Urinary bladder (tissue), 4 donors: Measurements from ENCODE around the gene SLC8A3. TPM values are rescaled to one million over a fixed set of nuclear protein-coding genes. Genes with fewer than 3 reads are reported as not detected.

Experiments
- DNase-seq: peaks from one replicate; pipeline ENCODE4 v3.0.0-alpha.2; 2015; ENCODE audit errors: extremely low spot score
- H3K27ac ChIP-seq: one replicate; pipeline ENCODE4 v1.5.1; 2013; ENCODE audit warnings: low read depth, mild to moderate bottlenecking, moderate library complexity
- H3K36me3 ChIP-seq: one replicate; pipeline ENCODE4 v1.6.1; 2013; ENCODE audit warnings: mild to moderate bottlenecking, moderate library complexity; ENCODE audit not compliant: insufficient read depth
- H3K4me1 ChIP-seq: one replicate; pipeline ENCODE4 v1.6.1; 2013; ENCODE audit warnings: mild to moderate bottlenecking, moderate library complexity; ENCODE audit not compliant: insufficient read depth
- H3K4me3 ChIP-seq: one replicate; pipeline ENCODE4 v1.5.1; 2013; ENCODE audit warnings: low read depth, low read length
- WGBS: extraction: QIAGEN DNeasy Blood & Tissue Kit; methylation state at CpG from one replicate; pipeline ENCODE4 v1.1.7; 2013; 5-methylcytosine and 5-hydroxymethylcytosine counted together
- polyA plus RNA-seq: library from polyadenylated mRNA; stranded (reverse); fragments of 200-250 nt; gene quantifications from one replicate; pipeline ENCODE4 v1.2.3, GENCODE V29; 2013
- total RNA-seq: library from RNA; depleted of rRNA; stranded (reverse); fragments of >200 nt; gene quantifications from one replicate; pipeline ENCODE4 v1.2.3, GENCODE V29; 2014
- donor health status: healthy with polysubstance abuse.
- donor health status: healthy.

SLC8A3 gene
- total and polyA plus RNA-seq, 2 donors = 0.56 to 3.0 TPM

DNA sequence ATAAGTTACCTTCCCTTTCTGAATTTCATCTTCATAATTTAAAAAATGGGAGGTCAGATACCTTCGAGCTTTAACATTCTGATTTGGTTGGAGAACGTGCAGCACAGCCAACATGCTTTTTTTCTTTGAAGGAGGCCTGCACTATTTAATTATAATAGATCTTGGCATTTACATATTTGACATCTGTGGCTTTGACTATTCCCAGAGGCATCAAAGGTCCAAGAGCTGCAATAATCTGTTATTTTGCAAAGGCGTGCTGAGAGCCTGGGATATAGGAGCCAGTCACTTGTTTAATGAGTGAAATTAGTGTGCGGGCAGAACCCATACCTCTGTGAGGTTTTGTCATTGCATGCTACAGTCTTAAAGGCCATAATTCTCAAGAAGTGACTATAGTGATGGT, 26.4 kb downstream of the SLC8A3 start:
- Histone ChIP-seq H3K27ac (no peak overlapping the region), H3K36me3 (no peaks in the 10 kb centered on the region), H3K4me3 (no peak overlapping the region), H3K4me1 (no peaks in the 10 kb centered on the region)
- DNase-seq = no peak
- WGBS = 70% methylated on average over 4 of the region's 4 CpGs

DNA sequence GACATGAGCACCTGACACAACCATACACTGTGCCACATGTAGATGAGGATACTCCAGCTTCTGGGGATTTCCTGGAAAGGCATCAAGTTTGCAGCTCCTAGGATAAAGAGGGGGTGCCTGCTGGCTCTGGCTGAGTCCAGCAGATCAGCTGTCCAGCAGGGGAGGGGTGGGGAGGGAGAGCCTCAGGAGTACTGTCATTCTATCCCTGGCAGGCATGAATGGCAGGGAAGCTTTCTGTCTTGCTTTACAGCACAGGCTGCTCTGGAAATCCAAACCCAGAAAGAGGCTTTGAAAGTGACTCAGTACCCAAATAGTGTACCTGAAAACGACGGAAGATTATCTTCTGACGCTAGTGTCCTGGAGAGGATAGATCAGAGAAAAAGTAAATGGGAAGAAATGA, 32.2 kb downstream of the SLC8A3 start:
- no peaks in the 10 kb centered on the region for H3K36me3 ChIP-seq
- no peaks in the 10 kb centered on the region for H3K4me1 ChIP-seq
- no peak for DNase-seq
- WGBS = 81% methylated on average over 3 of the region's 3 CpGs
- no peak overlapping the region for H3K27ac ChIP-seq
- H3K4me3 ChIP-seq = no peak overlapping the region

DNA sequence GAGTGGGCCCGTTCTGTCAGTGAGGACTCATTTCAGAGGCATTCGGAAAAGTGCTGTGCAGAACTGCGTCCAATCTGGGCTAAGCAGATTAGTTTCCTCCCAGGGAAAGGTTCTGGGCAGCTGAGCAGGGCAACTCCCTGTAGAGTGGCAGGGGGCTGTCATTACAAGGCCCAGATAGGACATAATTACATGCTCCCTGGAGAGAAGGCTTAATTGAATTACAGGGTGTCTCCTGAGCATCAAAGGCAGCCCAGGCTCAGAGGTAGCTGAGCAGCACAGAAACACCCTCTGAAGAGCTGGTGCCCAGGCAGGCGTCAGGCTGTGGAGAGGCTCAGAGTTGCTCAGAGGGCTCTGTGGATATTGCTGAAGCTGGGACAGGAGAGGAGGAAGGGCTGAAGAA, 36.0 kb downstream of the SLC8A3 start:
- H3K4me3 ChIP-seq = no peak overlapping the region
- H3K27ac ChIP-seq = no peak overlapping the region
- H3K36me3 ChIP-seq = no peaks in the 10 kb centered on the region
- 50% methylated on average over 4 of the region's 4 CpGs for WGBS
- DNase-seq = no peak
- H3K4me1 ChIP-seq = no peaks in the 10 kb centered on the region

DNA sequence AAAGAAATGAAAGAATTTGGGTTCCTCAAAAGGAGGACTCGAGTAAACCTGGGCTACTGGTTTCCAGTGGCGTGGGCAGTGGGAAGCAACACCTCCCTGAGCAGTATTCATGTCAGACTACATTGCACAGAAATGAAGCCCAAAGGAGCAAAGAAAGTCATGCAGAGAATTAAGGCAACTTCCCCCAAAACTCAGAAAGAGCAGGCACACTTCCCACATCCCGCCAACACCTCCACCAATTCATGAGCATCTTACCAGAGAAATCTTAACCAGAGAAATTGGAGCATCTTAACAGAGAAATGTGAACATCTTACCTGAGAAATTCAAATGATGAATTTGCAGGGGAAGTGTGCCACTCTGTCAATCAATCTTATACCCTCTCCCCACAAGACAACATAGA, 36.7 kb downstream of the SLC8A3 start:
- no peaks in the 10 kb centered on the region for H3K36me3 ChIP-seq
- DNase-seq = no peak
- no peak overlapping the region for H3K27ac ChIP-seq
- H3K4me3 ChIP-seq = no peak overlapping the region
- WGBS = 95% methylated on average over 3 of the region's 3 CpGs
- no peaks in the 10 kb centered on the region for H3K4me1 ChIP-seq

DNA sequence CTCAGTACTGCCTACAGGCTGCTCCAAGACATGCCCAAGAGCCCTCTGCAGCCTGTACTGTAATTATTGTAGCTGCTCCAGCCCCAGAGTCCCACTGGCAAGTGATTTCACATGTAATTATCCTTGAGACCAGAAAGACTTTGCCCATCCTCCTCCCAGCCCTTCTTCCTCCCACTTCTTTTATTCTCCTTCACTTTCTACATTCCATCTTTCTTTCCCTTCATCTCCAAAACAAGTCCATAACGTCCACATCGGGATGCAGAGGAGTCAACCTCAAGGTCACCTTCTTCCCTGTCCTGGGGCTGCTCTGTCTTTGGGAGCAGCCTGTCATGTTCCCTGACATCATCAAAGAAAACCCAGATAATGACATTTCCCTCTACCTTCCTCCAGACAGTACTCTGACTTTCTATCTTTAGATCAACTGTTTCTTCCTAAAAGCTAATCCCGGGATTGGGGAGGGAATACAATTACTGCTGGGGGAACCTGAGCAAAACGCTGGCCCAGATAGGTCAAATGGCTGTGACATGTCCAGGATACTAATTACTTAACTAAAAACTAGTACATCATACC, 39.1 kb downstream of the SLC8A3 start:
- 46% methylated on average over 4 of the region's 4 CpGs for WGBS
- H3K27ac ChIP-seq = no peak overlapping the region

DNA sequence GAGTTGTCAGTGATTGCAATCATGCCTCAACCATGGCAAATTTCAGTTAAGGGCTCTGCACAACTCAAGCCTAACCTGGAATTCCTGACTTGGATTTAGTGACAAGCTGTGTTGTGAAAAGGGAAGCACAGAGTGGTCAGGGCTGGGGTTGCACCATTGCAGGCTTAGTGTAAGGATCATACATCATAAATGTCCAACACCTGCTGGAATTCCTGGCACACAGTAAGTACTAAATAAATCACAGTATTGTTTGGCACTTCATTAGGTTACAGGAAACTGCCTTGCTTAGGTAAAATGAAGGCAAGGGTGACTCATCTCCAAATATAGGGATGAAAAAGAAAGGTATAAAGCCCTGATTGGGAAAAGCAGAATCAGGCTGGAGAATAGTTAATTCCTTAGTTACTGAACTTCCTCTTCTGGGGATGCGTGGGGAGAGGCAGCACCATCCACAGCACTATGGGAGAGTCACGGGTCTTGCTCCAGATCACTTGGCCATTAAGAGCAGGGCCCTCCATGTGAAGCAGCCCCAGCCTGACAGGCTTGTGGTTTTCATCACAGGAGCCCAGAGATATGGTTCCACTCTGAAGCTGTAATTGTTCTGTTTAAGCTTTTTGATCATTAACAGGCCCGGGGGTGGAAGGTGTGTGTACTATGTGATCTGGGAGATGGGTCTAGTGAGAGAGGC, 39.7 kb downstream of the SLC8A3 start:
- Histone ChIP-seq H3K27ac (no peak overlapping the region), H3K36me3 (no peaks in the 10 kb centered on the region), H3K4me3 (no peak overlapping the region), H3K4me1 (no peaks in the 10 kb centered on the region)
- WGBS = 43% methylated on average over 3 of the region's 3 CpGs
- DNase-seq = no peak

More for the DNA sequence above, 39.1 kb downstream of the SLC8A3 start:
- no peaks in the 10 kb centered on the region for H3K4me1 ChIP-seq
- no peak overlapping the region for H3K4me3 ChIP-seq
- H3K36me3 ChIP-seq = no peaks in the 10 kb centered on the region
- DNase-seq = no peak

DNA sequence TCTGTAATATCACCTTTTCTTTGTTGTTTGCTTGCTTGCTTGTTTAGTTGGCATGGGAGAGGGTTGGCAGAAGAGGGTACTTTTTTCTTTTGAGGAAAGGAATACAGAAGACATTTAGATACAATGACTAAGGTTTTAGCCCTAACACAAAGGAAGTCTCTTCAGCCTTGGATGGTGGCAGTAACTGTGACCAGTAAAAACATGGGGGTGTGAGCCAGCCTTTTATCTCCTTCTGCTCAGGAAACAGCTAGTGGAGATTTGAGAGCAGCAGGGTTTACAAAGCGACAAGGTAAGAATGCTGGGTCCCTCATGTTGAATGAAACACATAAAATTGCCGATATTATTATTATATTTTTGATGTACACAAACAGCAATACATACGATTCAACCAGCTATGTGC, 40.4 kb downstream of the SLC8A3 start:
- no peak overlapping the region for H3K4me3 ChIP-seq
- H3K27ac ChIP-seq = no peak overlapping the region
- no peak for DNase-seq
- H3K36me3 ChIP-seq = no peaks in the 10 kb centered on the region
- H3K4me1 ChIP-seq = no peaks in the 10 kb centered on the region
- 76% methylated on average over 3 of the region's 3 CpGs for WGBS

DNA sequence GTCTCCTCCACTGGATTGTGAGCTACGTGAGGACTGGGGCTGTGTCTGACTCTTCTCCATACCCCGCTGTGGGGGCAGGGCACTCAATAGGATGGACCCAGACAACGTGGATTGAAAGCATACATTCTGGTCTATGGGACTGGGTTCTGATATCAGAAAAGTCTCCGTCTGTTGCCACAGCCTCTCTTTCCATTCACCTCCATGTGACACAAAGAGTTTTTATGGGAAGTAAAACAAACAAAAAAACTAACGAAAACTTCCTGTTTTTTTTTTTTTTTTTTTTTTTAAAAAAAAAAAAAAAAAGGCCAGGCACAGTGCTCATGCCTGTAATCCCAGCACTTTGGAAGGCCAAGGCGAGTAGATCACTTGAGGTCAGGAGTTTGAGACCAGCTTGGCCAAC, 44.7 kb downstream of the SLC8A3 start:
- 75% methylated on average over 6 of the region's 6 CpGs for WGBS

DNA sequence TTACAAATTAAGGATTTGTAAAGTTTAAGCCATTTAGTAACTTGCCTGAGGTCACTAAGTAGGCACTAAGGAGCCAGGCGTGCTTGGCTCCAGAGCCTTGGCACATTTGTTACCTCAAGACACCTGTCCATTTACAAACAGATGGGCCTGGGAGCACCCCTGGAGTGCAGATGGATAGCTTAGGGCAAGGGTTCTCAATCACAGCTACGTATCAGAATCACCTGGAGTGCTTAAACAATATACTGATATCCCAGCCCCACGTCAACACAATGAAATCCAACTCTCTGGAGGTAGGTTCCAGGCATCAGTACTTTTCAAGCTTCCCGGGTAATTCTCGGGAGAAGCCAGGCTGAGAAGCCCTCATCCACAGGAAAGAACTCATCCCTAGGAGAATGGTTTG, 45.4 kb downstream of the SLC8A3 start:
- H3K4me3 ChIP-seq = no peak overlapping the region
- no peaks in the 10 kb centered on the region for H3K4me1 ChIP-seq
- WGBS = 92% methylated on average over 5 of the region's 5 CpGs
- no peaks in the 10 kb centered on the region for H3K36me3 ChIP-seq
- no peak for DNase-seq
- H3K27ac ChIP-seq = no peak overlapping the region

More for the DNA sequence above, 44.7 kb downstream of the SLC8A3 start:
- no peaks in the 10 kb centered on the region for H3K36me3 ChIP-seq
- H3K4me3 ChIP-seq = no peak overlapping the region
- no peak for DNase-seq
- H3K27ac ChIP-seq = no peak overlapping the region
- no peaks in the 10 kb centered on the region for H3K4me1 ChIP-seq

DNA sequence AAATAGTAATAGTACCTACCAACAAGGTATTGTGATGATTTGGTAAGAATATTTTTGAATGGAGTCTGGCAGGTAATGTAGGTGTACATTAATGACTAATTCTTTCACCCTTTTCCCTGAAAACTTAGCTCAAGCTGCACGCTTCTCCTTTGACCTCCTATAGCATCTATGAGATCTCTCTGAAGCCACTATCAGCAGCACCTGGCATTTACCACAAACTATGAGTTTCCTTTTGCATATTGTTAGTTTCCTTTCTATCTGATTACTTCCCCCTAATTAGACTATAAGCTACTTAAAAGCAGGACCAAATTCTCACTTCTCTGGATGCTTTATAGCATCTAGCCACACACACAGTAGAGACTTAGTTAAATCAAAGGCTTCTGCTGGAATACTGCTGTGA, 48.1 kb downstream of the SLC8A3 start:
- DNase-seq = no peak
- Histone ChIP-seq H3K4me1 (no peaks in the 10 kb centered on the region), H3K27ac (no peak overlapping the region), H3K4me3 (no peak overlapping the region), H3K36me3 (no peaks in the 10 kb centered on the region)
- WGBS = 74% methylated on average over 1 of the region's 1 CpG

DNA sequence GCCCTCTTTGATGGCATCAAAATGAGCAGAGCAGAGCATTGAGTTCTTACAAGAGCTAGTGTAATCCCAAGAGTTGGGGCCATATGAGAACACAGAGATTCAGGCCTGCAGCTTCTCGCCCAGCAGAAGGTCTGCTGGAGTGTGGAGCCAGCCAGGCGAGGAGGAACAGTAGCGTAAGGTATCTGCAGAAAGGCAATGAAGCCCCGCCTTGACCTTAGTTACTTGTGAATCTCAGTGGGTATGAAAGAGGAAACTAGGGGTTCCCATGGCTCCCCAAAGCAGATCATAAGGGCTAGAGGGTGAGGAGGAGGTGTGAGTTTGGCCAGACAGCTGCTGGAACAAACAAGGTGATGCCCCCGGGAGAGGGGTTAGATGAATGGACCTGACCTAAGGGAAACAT, 49.4 kb downstream of the SLC8A3 start:
- no peak overlapping the region for H3K27ac ChIP-seq
- H3K4me1 ChIP-seq = no peaks in the 10 kb centered on the region
- no peak for DNase-seq
- no peak overlapping the region for H3K4me3 ChIP-seq
- 91% methylated on average over 5 of the region's 5 CpGs for WGBS
- H3K36me3 ChIP-seq = no peaks in the 10 kb centered on the region

DNA sequence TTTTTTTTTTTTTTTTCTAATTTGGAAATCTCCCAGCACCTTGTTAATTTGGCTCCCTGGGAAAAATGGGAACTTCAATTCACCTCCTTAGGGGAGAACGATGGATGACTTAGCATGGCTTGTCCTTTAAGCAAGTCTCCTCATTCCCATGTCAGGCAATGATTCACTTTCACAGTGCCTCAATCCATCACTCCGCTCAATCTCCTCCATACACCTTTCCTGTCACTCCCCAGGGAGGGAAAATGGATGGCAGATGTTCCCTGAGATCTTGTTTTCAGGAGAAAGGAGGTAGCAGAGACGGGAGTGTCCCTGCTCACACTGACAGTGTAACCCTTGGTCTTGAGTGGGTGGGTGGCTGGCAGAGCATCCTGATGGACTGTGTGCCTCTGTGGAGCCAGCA, 51.0 kb downstream of the SLC8A3 start:
- no peak overlapping the region for H3K27ac ChIP-seq
- WGBS = 79% methylated on average over 3 of the region's 3 CpGs
- no peaks in the 10 kb centered on the region for H3K4me1 ChIP-seq
- DNase-seq = no peak
- no peaks in the 10 kb centered on the region for H3K36me3 ChIP-seq
- no peak overlapping the region for H3K4me3 ChIP-seq

DNA sequence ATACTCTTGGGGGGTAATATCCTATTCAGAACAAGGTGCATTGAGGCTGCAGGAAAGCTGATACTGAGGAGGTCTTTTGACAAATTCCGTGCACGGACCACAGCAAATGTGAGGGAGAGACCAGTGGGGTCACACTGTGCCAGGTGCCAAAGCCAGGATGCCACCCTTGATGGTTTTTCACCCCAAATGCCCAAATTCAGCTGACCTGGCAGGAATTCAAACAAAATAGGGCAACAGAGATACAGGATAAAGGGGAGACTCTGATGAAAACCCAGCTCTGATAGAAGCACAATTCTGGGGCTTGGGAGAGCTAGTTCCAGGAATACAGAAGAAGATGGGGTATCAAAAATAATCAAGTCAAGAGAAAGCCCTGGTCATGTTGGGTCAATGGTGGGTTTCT, 55.3 kb downstream of the SLC8A3 start:
- WGBS = 88% methylated on average over 2 of the region's 2 CpGs
- Histone ChIP-seq H3K36me3 (no peaks in the 10 kb centered on the region), H3K27ac (no peak overlapping the region), H3K4me1 (no peaks in the 10 kb centered on the region), H3K4me3 (no peak overlapping the region)
- DNase-seq = no peak

DNA sequence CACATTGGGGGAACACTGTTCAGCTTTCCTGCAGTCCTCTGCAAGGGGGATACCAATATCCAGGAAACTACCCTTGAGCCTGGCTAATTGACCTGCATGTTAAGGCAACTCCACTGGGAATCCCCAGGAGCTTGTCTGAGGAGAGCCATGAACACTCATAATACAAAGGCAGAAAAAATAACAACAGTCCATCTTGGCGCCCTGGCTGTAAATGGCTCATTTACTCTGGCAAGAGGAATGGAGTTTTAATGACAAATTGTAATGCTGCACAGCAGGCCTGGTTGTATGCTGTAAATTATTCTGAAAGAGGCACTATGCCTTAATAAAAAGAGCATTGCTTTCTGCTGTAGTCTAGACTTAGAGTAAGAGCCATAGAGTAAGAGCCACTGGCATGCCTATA, 58.3 kb downstream of the SLC8A3 start:
- no peaks in the 10 kb centered on the region for H3K36me3 ChIP-seq
- no peak overlapping the region for H3K4me3 ChIP-seq
- no peak for DNase-seq
- 67% methylated on average over 1 of the region's 1 CpG for WGBS
- no peak overlapping the region for H3K27ac ChIP-seq
- H3K4me1 ChIP-seq = no peaks in the 10 kb centered on the region
